NCI-H1417 (cell line): Measurements from ENCODE around the gene SNX6.
"Not testable (repeated sequence)": the region's sequence is repeated elsewhere in the genome, so short reads cannot be mapped to it uniquely, and the experiment has no call there.

Experiments
- DNase-seq, 3 experiments: peaks; one replicate each; lab custom pipeline; 2025; lab: John Stamatoyannopoulos, UW

SNX6 gene

DNA sequence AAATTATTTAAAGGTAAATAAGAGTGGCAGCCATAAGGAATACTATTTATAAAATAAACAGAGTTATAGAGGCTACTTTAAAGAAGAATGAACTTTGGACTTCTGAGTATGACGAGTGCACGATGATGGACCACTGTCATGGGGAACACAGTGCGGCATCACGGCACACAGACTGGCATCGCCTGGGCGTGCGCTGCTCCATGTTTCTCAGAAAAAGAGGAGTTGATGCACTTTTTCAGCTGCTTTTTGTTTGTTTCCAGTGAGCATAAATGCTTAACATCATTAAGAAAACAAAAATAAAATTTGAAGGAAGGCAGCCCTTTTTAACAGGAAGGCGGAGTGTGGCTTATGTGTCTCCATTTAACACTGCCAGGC is 67.2 kb downstream of the SNX6 start:
- DNase-seq: no peak

DNA sequence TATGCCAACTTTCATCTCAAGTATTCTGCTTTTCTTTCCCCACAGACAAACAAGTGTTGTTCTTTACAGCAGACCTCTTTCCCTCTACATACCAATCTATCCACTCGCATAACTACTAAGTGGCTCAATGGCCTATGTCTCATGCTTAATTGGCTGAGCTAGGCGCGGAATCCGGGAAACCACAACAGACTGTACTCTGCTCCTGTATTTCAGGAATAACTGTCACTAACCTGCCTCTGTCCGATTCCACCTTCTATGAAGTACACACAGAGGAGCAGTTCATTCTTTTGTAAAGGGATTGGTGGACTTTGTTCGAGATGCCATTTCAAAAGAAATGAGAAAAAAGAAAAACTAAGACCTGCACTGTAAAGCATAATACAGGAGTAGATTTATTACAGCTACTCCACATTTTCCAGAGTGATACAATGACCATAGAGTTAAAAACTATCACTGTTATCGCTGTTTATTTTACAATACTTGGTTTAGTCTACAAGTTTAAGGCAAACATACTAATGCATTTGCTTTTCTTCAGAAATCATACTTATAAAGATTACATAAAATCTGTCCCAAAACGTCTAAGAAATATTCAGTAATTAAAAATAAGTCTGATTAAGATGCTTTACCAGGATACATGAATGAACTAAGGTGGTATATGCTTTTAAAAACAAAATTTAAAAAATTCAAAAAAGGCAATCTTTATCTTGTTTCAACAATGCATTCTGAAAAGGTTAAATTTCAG is 67.7 kb downstream of the SNX6 start:
- not testable (repeated sequence) for DNase-seq

DNA sequence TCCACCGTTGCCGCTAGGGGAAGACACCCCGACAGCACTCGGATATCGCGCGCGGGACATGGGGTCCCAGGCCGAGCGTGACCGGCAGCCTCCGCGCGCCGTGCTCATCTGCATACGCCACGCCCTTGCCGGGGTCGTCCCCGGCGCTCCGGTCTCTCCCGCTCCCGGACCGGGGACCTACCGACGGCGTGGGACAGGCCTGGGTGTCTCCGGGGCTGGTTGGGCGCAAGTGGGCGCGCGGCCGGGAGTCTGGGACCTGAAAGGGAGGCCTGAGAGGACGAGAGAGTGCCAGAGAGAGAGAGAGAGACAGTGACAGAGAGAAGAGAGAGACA is 73.5 kb downstream of the SNX6 start:
- DNase-seq: not testable (repeated sequence)

DNA sequence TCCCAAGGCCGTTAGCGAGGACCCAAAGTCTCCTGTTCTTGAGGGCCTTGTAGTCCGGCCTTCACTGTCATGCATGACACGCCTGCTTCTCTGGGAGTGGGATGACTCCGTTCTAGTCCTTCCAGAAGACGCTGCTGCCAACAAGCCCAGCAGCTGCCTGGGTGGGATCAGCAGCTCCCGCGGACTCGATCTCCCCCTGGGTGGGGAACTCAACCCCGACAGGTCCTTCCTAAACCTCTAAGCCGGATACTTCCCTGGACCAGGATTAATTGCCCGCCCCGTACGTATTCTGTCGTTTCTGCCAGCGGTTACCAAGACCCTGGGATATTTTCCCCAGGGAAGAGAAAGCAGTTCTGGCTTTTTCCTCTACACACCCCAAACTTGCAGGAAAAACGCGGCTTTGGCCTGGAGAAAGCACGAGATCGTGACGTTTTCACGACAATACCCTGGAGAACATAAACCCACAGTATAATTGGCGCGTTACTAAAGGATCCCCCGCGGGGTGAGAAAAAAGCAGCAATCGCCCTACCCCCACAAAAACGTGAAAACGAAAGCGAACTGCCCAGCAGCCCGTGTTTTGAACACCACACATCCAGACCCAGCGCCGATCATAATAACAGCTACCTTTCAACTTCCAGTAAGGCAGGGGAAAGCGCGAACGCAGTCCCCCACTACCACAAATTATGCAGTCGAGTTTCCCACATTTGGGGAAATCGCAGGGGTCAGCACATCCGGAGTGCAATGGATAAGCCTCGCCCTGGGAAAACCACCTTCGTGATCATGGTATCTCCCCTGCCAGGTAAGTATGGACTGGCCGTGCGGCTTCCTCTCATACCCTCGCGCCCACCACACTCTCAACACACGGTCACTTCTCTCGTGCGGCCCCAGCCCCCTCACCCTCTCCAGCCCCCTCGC is 74.1 kb downstream of the SNX6 start:
- DNase-seq: not testable (repeated sequence)

DNA sequence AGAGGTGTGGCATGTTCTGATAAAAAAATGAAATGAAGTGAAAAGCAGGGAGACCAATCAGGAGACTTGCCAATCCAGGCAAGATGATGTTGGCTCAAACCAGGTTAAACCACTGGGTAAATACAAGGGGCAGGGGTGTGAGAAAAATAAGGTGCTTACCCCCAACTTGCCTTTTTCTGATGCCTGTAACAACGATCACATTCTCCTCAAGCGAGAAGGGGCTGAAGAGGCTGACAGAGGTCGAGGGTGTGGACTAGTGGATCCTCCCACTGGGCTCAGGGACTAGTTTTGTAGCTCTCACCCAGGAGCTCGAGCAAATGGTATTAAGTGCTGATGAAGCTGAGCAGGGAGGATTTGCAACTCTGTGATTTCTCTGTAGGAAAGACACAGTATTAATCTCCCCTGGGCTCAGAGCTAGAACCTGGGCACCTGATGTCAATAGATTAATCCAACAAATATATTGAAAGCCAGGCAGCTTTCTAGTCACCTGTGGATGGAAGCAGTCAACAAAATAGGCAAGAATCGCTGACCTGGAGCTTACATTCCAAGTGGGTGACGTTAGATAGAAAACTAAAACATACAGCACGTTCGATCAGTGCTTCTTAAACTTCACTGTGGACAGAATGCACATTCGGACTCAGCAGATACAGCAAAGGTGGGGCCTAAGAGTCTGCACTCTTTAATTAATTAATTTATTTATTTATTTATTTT is 75.3 kb downstream of the SNX6 start:
- no peak for DNase-seq

DNA sequence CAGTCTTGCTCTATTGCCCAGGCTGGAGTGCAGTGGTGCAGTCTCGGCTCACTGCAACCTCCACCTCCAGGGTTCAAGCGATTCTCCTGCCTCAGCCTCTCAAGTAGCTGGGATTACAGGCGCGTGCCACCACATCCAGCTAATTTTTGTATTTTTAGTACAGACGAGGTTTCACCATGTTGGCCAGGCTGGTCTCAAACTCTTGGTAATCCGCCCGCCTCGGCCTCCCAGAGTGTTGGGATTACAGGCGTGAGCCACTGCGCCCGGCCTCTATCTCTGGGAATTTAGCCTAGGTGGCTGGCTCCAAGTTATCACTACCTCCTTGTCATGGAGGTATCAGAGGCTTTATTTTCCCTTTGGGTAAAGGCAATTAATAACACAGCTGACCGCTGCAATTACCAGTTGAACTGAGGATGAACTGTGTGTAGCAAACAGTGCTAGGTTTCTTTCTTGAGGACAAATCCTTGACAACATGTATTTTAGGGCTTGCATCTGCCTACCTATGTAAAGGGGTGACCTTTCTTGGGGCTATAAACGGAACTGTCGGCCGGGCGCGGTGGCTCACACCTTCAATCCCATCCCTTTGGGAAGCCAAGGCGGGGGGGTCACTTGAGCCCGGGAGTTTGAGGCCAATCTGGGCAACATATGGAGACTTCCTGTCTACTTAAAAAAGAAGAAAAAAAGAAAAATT is 80.5 kb downstream of the SNX6 start:
- DNase-seq: not testable (repeated sequence)

DNA sequence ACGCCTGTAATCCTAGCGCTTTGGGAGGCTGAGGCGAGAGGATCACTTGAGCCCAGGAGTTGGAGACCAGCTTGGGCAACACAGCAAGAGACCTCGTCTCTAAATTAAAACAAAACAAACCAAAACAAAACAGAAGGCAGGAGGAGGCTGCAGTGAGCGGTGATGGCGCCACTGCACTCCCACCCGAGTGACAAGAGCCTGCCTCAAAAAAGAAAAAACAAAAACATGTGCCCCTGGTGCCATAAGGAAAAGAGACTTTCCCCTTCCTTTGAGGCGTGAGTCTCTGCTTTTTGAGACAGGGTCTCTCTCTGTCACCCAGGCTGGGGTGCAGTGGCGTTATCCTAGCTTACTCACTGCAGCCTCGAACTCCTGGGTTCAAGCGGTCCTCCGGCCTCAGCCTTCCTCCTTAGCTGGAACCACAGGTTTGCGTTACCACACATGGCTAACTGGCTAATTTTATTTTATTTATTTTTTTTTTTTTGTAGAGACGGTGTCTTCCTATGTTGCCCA is 81.4 kb downstream of the SNX6 start:
- DNase-seq: no peak

DNA sequence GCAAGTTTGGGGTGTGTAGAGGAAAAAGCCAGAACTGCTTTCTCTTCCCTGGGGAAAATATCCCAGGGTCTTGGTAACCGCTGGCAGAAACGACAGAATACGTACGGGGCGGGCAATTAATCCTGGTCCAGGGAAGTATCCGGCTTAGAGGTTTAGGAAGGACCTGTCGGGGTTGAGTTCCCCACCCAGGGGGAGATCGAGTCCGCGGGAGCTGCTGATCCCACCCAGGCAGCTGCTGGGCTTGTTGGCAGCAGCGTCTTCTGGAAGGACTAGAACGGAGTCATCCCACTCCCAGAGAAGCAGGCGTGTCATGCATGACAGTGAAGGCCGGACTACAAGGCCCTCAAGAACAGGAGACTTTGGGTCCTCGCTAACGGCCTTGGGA is 82.8 kb downstream of the SNX6 start:
- not testable (repeated sequence) for DNase-seq

DNA sequence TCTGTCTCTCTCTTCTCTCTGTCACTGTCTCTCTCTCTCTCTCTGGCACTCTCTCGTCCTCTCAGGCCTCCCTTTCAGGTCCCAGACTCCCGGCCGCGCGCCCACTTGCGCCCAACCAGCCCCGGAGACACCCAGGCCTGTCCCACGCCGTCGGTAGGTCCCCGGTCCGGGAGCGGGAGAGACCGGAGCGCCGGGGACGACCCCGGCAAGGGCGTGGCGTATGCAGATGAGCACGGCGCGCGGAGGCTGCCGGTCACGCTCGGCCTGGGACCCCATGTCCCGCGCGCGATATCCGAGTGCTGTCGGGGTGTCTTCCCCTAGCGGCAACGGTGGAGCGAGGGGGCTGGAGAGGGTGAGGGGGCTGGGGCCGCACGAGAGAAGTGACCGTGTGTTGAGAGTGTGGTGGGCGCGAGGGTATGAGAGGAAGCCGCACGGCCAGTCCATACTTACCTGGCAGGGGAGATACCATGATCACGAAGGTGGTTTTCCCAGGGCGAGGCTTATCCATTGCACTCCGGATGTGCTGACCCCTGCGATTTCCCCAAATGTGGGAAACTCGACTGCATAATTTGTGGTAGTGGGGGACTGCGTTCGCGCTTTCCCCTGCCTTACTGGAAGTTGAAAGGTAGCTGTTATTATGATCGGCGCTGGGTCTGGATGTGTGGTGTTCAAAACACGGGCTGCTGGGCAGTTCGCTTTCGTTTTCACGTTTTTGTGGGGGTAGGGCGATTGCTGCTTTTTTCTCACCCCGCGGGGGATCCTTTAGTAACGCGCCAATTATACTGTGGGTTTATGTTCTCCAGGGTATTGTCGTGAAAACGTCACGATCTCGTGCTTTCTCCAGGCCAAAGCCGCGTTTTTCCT is 83.4 kb downstream of the SNX6 start:
- not testable (repeated sequence) for DNase-seq

DNA sequence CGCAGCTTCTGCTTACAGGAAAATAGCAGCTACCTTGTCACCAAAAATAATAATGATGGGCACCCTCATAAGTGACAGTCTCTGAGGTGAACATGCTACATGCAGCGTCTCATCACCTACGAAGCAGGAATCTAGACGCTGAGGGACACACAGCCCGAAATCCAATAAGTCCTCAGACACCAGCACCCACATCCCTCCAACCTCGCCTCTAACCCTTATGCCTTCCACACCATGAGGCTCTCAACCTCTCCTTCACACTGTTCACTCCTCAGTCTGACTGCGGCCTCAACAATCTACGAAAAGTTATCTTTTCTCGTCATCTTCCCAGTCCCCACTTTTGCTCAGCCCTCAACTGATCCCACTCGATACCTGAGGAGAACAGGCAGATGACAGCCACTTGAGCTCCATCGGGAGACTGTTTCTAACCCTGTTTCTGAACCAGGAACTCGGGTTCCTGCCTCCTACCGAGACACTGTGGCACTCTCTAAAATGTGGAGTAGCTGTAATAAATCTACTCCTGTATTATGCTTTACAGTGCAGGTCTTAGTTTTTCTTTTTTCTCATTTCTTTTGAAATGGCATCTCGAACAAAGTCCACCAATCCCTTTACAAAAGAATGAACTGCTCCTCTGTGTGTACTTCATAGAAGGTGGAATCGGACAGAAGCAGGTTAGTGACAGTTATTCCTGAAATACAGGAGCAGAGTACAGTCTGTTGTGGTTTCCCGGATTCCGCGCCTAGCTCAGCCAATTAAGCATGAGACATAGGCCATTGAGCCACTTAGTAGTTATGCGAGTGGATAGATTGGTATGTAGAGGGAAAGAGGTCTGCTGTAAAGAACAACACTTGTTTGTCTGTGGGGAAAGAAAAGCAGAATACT is 89.5 kb downstream of the SNX6 start:
- DNase-seq: not testable (repeated sequence)

DNA sequence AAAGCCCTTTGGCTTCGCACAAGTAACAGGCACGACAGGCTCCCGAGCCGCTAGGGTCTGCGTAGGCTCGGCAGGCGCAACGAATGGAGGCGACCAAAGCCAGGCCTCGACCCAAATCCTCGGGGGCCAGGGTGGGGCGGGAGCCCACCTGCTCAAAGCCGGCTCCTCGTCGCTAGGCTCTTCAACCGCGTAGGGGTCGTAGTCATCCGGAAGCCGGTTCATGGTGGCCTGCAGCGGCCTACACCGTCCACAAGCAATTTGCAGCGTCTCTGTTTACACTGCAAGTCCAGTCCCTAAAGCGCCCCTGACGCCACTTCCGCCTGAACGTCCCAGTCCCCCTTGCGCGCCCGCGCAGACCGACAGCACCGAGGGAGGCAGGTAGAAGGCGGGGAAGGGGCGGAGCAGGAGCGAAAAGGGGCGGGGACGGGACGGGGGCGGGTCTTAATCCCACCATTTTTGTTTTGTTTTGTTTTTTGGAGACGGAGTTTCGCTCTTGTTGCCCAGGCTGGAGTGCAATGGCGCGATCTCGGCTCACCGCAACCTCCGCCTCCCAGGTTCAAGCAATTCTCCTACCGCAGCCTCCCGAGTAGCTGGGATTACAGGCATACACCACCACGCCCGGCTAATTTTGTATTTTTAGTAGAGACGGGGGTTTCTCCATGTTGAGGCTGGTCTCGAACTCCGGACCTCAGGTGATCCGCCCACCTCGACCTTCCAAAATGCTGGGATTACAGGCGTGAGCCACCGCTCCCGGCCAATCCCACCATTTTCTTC is 90.4 kb downstream of the SNX6 start, which contains the start of gene EAPP:
TSS of gene EAPP (minus strand) at position 295 of the 774 bp plus-strand sequence. CDS start at position 222, 73 bp downstream.
- DNase-seq: no peak

DNA sequence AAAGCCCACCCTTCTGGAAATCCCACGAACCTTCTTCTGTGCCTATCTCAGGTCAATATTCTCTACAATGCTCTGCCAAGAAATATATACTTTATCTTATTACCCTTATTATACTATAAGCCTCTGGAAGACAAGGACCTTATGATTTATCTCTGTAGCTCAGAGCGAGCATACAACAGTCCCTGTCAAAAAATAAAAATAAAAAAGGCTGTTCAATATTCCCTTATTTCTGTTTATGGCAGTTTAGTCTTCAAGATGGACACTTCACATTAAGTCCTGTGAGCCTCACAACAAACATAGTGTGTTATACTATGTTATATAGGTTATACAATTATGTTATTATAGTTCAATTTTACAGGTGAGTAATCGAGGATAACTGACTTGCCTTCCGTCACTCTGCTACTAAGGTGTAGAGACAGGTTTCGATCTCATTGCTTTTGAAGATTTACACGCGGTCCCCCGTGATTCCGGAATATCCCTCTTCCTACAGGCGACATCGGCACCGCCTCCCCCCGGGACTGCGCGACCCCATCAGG is 91.0 kb downstream of the SNX6 start:
- no peak for DNase-seq

DNA sequence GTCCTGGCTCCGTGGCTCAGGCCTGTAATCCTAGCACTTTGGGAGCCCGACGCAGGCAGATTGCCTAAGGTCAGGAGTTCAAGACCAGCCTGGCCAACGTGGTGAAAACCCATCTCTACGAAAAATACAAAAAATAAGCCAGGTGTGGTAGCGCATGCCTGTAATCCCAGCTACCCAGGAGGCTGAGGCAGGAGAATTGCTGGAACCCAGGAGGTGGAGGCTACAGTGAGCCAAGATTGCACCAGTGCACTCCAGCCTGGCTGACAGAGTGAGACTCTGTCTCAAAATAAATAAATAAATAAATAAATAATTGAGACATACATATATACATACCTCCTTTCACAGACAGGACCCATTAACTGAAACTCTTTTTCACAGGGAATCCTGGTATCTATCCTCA is 91.9 kb downstream of the SNX6 start:
- not testable (repeated sequence) for DNase-seq

DNA sequence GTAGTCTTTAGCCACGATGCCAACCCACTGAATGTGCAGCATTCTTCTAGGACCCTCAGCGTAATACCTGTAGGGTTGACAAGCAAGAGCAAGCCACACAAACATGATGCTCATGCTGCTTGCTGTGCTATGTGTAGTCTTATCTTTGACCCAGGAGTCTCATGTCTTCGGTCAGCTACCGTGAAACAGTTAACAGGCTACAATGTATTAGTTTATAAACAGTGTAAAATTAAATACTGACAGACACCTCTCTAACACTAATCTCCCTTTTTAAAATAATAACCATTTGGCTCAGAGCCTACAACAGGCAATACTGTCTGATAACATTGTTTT is 92.3 kb downstream of the SNX6 start:
- no peak for DNase-seq

DNA sequence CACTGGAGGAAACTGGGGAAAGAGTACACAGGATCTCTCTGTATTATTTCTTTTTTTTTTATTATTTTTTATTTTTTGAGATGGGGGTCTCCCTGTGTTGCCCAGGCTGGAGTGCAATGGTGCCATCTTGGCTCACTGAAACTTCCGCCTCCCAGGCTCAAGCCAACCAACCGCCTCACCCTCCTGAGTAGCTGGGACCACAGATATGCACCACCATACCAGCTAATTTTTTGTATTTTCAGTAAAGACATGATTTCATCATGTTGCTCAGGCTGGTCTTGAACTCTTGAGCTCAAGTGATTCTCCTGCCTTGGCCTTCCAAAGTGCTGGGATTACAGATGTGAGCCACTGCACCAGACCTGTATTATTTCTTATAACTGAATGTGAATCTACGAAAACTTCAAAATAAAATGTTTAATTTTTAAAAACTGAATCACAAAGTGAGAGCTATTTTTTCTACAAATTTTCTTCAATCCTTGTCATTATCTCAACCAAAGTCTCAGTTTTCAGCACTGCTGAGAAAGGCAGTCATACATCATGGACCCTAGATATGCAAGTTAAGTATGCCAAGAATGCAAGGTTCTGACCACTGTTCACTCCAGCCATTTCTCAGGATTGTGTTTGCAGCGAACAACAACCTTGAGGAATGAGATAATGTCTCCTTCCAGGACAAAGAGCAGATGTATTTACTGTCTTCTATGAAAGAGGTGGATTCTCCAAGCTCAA is 92.8 kb downstream of the SNX6 start:
- DNase-seq: no peak

DNA sequence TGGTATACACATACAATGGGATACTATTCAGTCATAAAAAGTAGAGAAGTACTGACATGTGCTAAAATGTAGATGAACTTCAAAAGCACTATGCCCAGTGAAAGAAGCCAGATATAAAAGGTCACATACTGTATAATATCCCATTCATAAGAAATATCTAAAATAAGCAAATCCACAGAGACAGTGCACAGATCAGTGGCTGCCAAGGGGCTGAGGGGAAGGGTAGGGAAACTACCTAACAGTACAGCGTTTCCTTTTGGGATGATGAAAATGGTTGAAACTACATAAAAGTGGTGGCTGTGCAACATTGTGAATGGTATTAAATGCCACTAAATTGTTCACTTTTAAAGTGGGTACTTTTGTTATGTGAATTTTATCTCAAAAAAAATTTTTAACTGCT is 102.4 kb downstream of the SNX6 start:
- no peak for DNase-seq

DNA sequence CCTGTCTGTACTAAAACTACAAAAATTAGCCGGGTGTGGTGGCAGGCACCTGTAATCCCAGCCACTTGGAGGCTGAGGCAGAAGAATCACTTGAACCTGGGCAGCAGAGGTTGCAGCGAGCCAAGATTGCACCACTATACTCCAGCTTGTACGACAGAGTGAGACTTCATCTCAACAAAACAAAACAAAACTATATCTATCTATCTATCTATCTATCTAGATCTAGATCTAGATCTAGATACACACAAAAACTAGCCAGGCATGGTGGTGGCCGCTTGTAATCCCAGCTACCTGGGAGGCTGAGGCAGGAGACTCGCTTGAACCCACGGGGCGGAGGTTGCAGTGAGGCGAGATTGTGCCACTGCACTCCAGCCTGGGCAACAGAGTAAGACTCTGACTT is 105.7 kb downstream of the SNX6 start:
- DNase-seq: not testable (repeated sequence)

DNA sequence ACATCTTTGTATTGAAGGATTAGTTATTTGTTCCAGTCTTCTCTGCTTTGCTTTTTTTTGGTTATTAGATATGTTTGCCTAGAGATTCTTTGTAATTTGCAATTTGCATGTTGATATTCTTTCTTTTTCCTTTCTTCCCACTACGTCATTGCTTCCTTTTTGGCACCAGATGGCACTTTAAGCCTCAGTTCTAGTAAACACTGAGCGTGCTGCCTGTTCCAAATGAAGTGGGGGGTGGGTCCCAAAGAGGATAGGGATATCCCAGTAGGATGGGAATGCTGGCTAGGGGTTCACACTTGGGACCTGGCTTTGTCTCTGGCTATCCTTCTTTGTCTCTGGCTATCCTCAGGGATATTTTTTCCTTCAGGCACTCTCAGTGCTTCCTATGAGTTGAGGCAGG is 107.5 kb downstream of the SNX6 start:
- no peak for DNase-seq
